Upper lobe of left lung (tissue), 6 donors: ENCODE data around the gene TRAPPC4. TPM values are rescaled to one million over a fixed set of nuclear protein-coding genes. Genes with fewer than 3 reads are reported as not detected.
"Not testable (repeated sequence)": the region's sequence is repeated elsewhere in the genome, so short reads cannot be mapped to it uniquely, and the experiment has no call there.

Experiments
- ATAC-seq, 2 donors: fragments of 200-7000 bp; cut with Tn5 transposase; one replicate each; pipeline ENCODE4 v1.9.1; 2022; ENCODE audit warnings: mild to moderate bottlenecking in 2 of 2, moderate library complexity in 2 of 2; ENCODE audit not compliant: low FRiP score in 2 of 2
- DNase-seq, 2 donors: peaks; one replicate each; pipeline ENCODE4 v3.0.0-alpha.2; 2019 to 2020
- H3K27ac ChIP-seq, 4 donors: fragments of 200-600 bp; sonication (generic); one replicate each; pipeline ENCODE4 v1.5.1; 2016 to 2019
- H3K27me3 ChIP-seq, 4 donors: fragments of 200-600 bp; sonication (generic); one replicate each; pipeline ENCODE4 v1.5.1; 2017 to 2019
- H3K36me3 ChIP-seq, 4 donors: fragments of 200-600 bp; sonication (generic); one replicate each; pipeline ENCODE4 v1.5.1; 2016 to 2019
- H3K4me1 ChIP-seq, 4 donors: fragments of 200-600 bp; sonication (generic); one replicate each; pipeline ENCODE4 v1.5.1; 2018 to 2019
- H3K4me3 ChIP-seq, 4 donors: fragments of 200-600 bp; sonication (generic); one replicate each; pipeline ENCODE4 v1.5.1; 2017 to 2019; ENCODE audit warnings: mild to moderate bottlenecking in 2 of 4, moderate library complexity in 1 of 4
- H3K9me3 ChIP-seq, 4 donors: fragments of 200-600 bp; sonication (generic); one replicate each; pipeline ENCODE4 v1.5.1; 2018 to 2019
- CTCF ChIP-seq, 6 experiments: fragments of 450-650 bp in 4 of 6; fragments of 200-600 bp in 2 of 6; sonication (generic) in 2 of 6; IDR thresholded peaks; one replicate each; pipeline ENCODE4 v1.5.1; 2016 to 2019; ENCODE audit warnings: antibody characterized with exemption in 6 of 6
- EP300 ChIP-seq, 4 donors: sonication (generic); formaldehyde crosslinking; IDR thresholded peaks; one replicate each; pipeline ENCODE4 v1.5.1; 2017; ENCODE audit warnings: antibody characterized with exemption in 4 of 4, control low read depth in 2 of 4
- POLR2A ChIP-seq, 4 donors: fragments of 450-650 bp; IDR thresholded peaks; one replicate each; pipeline ENCODE4 v1.5.1; 2016 to 2017; ENCODE audit warnings: antibody characterized with exemption in 4 of 4, mild to moderate bottlenecking in 2 of 4
- POLR2AphosphoS5 ChIP-seq, 2 donors: sonication (generic); formaldehyde crosslinking; IDR thresholded peaks; one replicate each; pipeline ENCODE4 v1.5.1; 2017; ENCODE audit warnings: antibody characterized with exemption in 2 of 2
- whole genome bisulfite sequencing, 2 donors: methylation state at CpG; one replicate each; pipeline ENCODE4 v1.1.5; 2017 to 2018; 5-methylcytosine and 5-hydroxymethylcytosine counted together
- total RNA-seq, 6 donors: library from RNA; depleted of rRNA in 4 of 6; stranded (reverse); fragments of >200 nt in 4 of 6; gene quantifications; one replicate each; pipeline versions ENCODE4 v1.1.0 to v1.2.1, GENCODE V29; 2016 to 2021
- donor health status: DM: no; HTN: no; CAD: no; lungs with moderate emphysema.
- donor health status: DM: no; HTN: yes; CAD: no; lungs with severe emphysema.

TRAPPC4 gene
- total RNA-seq, 6 donors from 2014 or later = 44.2 to 77.5 (median 63.6) TPM

GRCh38 chr11:118979434-118979833 is 39.1 kb upstream of the TRAPPC4 start:
- Histone ChIP-seq H3K4me3 (no peak overlapping the region), H3K36me3 (no peaks in the 10 kb centered on the region), H3K9me3 (no peaks in the 10 kb centered on the region), H3K4me1 (peaks cover 11 to 16% (median 12%) of the 10 kb centered on the region in 4 donors), H3K27ac (no peak overlapping the region), H3K27me3 (no peaks in the 10 kb centered on the region)
- WGBS, 2 donors = 64 to 77% methylated on average over 4 to 9 of the region's 9 CpGs
- ATAC-seq = peak in 1 of 2 donors; percentile 8
- no peak for DNase-seq
- no peak for TF ChIP-seq EP300 (IDR thresholded peaks at IDR 0.05)
- TF ChIP-seq POLR2A (IDR thresholded peaks at IDR 0.05) = no peak
- no peak for TF ChIP-seq POLR2AphosphoS5 (IDR thresholded peaks at IDR 0.05)
- TF ChIP-seq CTCF (IDR thresholded peaks at IDR 0.05) = no peak

GRCh38 chr11:118980191-118980881 is 38.2 kb upstream of the TRAPPC4 start:
- Histone ChIP-seq H3K27ac (peak overlapping the region in 1 of 4 donors; percentile 52), H3K27me3 (no peaks in the 10 kb centered on the region), H3K4me1 (peaks cover 11 to 17% (median 12%) of the 10 kb centered on the region in 4 donors), H3K4me3 (peak overlapping the region in 2 of 4 donors; percentile 15 to 17), H3K9me3 (no peaks in the 10 kb centered on the region), H3K36me3 (no peaks in the 10 kb centered on the region)
- ATAC-seq (peak; percentile 17 to 79), DNase-seq (peak; percentile 31 to 74)
- WGBS, 2 donors = 15 to 28% methylated on average over 10 to 21 of the region's 21 CpGs
- TF ChIP-seq POLR2AphosphoS5 (IDR thresholded peaks at IDR 0.05) = no peak
- no peak for TF ChIP-seq POLR2A (IDR thresholded peaks at IDR 0.05)
- TF ChIP-seq EP300 (IDR thresholded peaks at IDR 0.05) = no peak
- no peak for TF ChIP-seq CTCF (IDR thresholded peaks at IDR 0.05)

- not testable (repeated sequence) for H3K36me3 ChIP-seq, H3K4me3 ChIP-seq, ATAC-seq, H3K27me3 ChIP-seq, DNase-seq, H3K9me3 ChIP-seq
- H3K27ac ChIP-seq = peak overlapping the region in 2 of 4 donors; percentile 21 to 23
- H3K4me1 ChIP-seq = peaks cover 11 to 17% (median 12%) of the 10 kb centered on the region in 4 donors
- WGBS, 2 donors = 53 to 62% methylated on average over 6 to 8 of the region's 8 CpGs
Measured at GRCh38 chr11:118984337-118984736, 34.2 kb upstream of the TRAPPC4 start.

- no peaks in the 10 kb centered on the region for H3K36me3 ChIP-seq
- H3K4me3 ChIP-seq = no peak overlapping the region
- no peaks in the 10 kb centered on the region for H3K27me3 ChIP-seq
- H3K4me1 ChIP-seq = peaks cover 9 to 14% (median 10%) of the 10 kb centered on the region in 4 donors
- 72 to 81% methylated on average over 2 of the region's 2 CpGs for WGBS, 2 donors
- no peaks in the 10 kb centered on the region for H3K9me3 ChIP-seq
- ATAC-seq (peak in 1 of 2 donors; percentile 56), DNase-seq (no peak)
- TF ChIP-seq POLR2A (IDR thresholded peaks at IDR 0.05) = no peak
- no peak for TF ChIP-seq CTCF (IDR thresholded peaks at IDR 0.05)
- TF ChIP-seq POLR2AphosphoS5 (IDR thresholded peaks at IDR 0.05) = no peak
- peak overlapping the region in 2 of 4 donors; percentile 21 to 23 for H3K27ac ChIP-seq
Measured at GRCh38 chr11:118984825-118985224, 33.7 kb upstream of the TRAPPC4 start.

- ATAC-seq (no peak), DNase-seq (no peak)
- WGBS, 2 donors = 84 to 91% methylated on average over 5 of the region's 5 CpGs
- TF ChIP-seq EP300 (IDR thresholded peaks at IDR 0.05) (no peak), POLR2A (IDR thresholded peaks at IDR 0.05) (no peak), CTCF (IDR thresholded peaks at IDR 0.05) (no peak), POLR2AphosphoS5 (IDR thresholded peaks at IDR 0.05) (no peak)
- Histone ChIP-seq H3K4me1 (peaks cover 0 to 4% (median 0%) of the 10 kb centered on the region in 4 donors), H3K27ac (no peak overlapping the region), H3K9me3 (no peaks in the 10 kb centered on the region), H3K4me3 (no peak overlapping the region), H3K36me3 (no peaks in the 10 kb centered on the region), H3K27me3 (no peaks in the 10 kb centered on the region)
Measured at GRCh38 chr11:118988280-118988679, 30.3 kb upstream of the TRAPPC4 start.

GRCh38 chr11:118991486-118992038 is 27.0 kb upstream of the TRAPPC4 start:
- peak in 1 of 2 donors; percentile 71 for DNase-seq
- not testable (repeated sequence) for ATAC-seq, H3K4me3 ChIP-seq, H3K27me3 ChIP-seq, H3K36me3 ChIP-seq, H3K27ac ChIP-seq, H3K4me1 ChIP-seq, H3K9me3 ChIP-seq
- WGBS, 2 donors = 97 to 98% methylated on average over 13 to 29 of the region's 44 CpGs
